ENCODE measurements around the gene IL1RAPL2. TPM values are rescaled to one million over a fixed set of nuclear protein-coding genes. Genes with fewer than 3 reads are reported as not detected.

IL1RAPL2 gene
- total and polyA plus RNA-seq, 10 of the 15 experiments (the other 5 are each of a cell fraction or from before 2014, with no cell fraction given) = 0.19 TPM; not detected in 9

GRCh38 chrX:105116486-105116885, 550.5 kb downstream of the IL1RAPL2 start:
- Histone ChIP-seq H3K36me3 (ENCODE audit: control insufficient read depth in 2 of 2, insufficient read depth in 2 of 2, low read length in 1 of 2) (no peaks in the 10 kb centered on the region), H2AFZ (ENCODE audit: control insufficient read depth, low read depth, low read length) (no peak overlapping the region), H3K27ac (ENCODE audit: control insufficient read depth, insufficient read depth) (no peak overlapping the region), H3K9me3 (replicated peaks; ENCODE audit: control insufficient read depth, insufficient read depth, low read length) (no peaks in the 10 kb centered on the region), H3K4me3 (no peak overlapping the region), H3K4me1 (ENCODE audit: control insufficient read depth, insufficient read depth, low read length) (no peaks in the 10 kb centered on the region), H4K20me1 (ENCODE audit: control insufficient read depth, insufficient read depth) (no peaks in the 10 kb centered on the region), H3K79me2 (ENCODE audit: control insufficient read depth, insufficient read depth, low read length) (no peaks in the 10 kb centered on the region), H3K9ac (ENCODE audit: control insufficient read depth, insufficient read depth, low read length) (no peak overlapping the region), H3K27me3 (replicated peaks in 1 of 2; ENCODE audit: control insufficient read depth in 2 of 2, insufficient read depth in 2 of 2, low read length in 1 of 2) (no peaks in the 10 kb centered on the region), H3K4me2 (ENCODE audit: control insufficient read depth, insufficient read depth) (no peak overlapping the region)
- RAD21 ChIA-PET (ENCODE audit: unreplicated experiment) = no interaction called here
- BruUV-seq (replicated peaks) = no TSS peak
- SMC1A ChIA-PET (ENCODE audit: uncharacterized antibody, unreplicated experiment) = no interaction called here
- POLR2A ChIA-PET = no interaction called here
- 6% methylated on average over 1 of the region's 1 CpG for WGBS (ENCODE audit: insufficient coverage, insufficient replicate concordance, low lambda C conversion rate, missing lambda C conversion rate)
- intact Hi-C loops (cut with micrococcal nuclease; ENCODE audit: unreplicated experiment) = no loop called here
- ATAC-seq (no peak), FAIRE-seq (no peak), DNase-seq (ENCODE audit: low read depth, low spot score) (no peak)
- CTCF ChIA-PET = no interaction called here
- in situ Hi-C loops (cut with MboI) = no loop called here
- TF ChIP-seq NR2C1 (IDR thresholded peaks at IDR 0.05) (no peak), EGR1 (IDR thresholded peaks at IDR 0.05; ENCODE audit: borderline replicate concordance in 1 of 2, low read depth in 2 of 2, low read length in 2 of 2) (no peak), EZH2 (IDR thresholded peaks at IDR 0.05; ENCODE audit: borderline replicate concordance, control insufficient read depth, low read depth, low read length) (no peak), ETV6 (conservative IDR thresholded peaks at IDR 0.05 in 1 of 2, IDR thresholded peaks at IDR 0.05 in 1 of 2; ENCODE audit: borderline replicate concordance in 1 of 2, low read depth in 1 of 2) (no peak), BMI1 (IDR thresholded peaks at IDR 0.05; ENCODE audit: borderline replicate concordance) (no peak), NRF1 (conservative IDR thresholded peaks at IDR 0.05; ENCODE audit: low read depth, low read length) (no peak), HDGF (IDR thresholded peaks at IDR 0.05) (no peak), ZNF622 (IDR thresholded peaks at IDR 0.05) (no peak), PAX8 (IDR thresholded peaks at IDR 0.05) (no peak), YBX1 (IDR thresholded peaks at IDR 0.05) (no peak), IKZF1 (conservative IDR thresholded peaks at IDR 0.05) (no peak), CREB1 (IDR thresholded peaks at IDR 0.05; ENCODE audit: low read depth) (no peak)
